ENCODE results near the gene ROR2. TPM values are rescaled to one million over a fixed set of nuclear protein-coding genes. Genes with fewer than 3 reads are reported as not detected.

Gene ROR2
- total RNA-seq, 3 donors from 2014 or later (not counting 1 experiment from before 2014, with no cell fraction given): 1.7 TPM; not detected in 2

DNA sequence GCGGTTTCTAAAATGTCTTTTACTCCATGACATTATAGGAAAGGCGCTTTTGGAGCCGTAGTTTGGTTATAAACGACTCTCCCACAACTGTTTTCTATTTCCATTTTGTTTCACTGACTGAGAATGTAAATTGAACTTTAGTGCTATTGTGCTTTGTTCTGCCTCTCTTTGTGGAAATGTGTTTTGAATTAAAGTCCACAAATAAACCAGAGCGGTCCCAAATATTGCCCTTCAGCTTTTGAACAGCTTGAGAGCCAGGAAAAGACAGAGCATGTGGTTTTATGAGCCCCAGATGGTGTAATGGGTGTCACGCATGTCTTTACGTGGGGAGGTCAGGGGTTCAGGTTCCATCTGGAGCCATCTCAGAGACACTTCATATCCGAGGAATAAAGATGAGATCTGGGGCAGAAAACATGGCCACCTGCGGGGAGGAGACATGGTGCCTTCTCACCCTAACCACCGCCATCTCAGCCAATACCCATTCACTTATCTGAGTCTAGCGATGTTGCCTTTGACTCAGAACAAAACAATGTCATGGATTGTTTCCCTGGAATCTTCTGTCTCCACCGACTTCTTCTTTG lies 42.5 kb upstream of the ROR2 start:
- no peaks in the 10 kb centered on the region for H3K4me1 Mint-ChIP-seq
- H3K27me3 Mint-ChIP-seq (ENCODE audit: low read depth in 2 of 2): peaks cover 6 to 15% of the 10 kb centered on the region in 2 donors
- no peak overlapping the region for H3K4me3 ChIP-seq (ENCODE audit: low read length)
- H3K4me1 ChIP-seq (ENCODE audit: control insufficient read depth, insufficient read depth, low read length): no peaks in the 10 kb centered on the region
- no peak overlapping the region for H3K4me3 Mint-ChIP-seq
- H3K36me3 ChIP-seq (ENCODE audit: control insufficient read depth, insufficient read depth, low read length): no peaks in the 10 kb centered on the region
- no peak overlapping the region for H3K27ac ChIP-seq (ENCODE audit: low read length)
- no peaks in the 10 kb centered on the region for H3K27me3 ChIP-seq (ENCODE audit: control insufficient read depth, insufficient read depth, low read length)
- no peak overlapping the region for H3K27ac Mint-ChIP-seq
- TF ChIP-seq CTCF (IDR thresholded peaks at IDR 0.05): no peak
- H3K9me3 Mint-ChIP-seq: no peaks in the 10 kb centered on the region
- intact Hi-C loops (cut with micrococcal nuclease): no loop called here
- H3K36me3 Mint-ChIP-seq: no peaks in the 10 kb centered on the region
- 89% methylated on average over 8 of the region's 12 CpGs for WGBS (ENCODE audit: insufficient coverage)
- DNase-seq: no peak
- no peaks in the 10 kb centered on the region for H3K9me3 ChIP-seq (ENCODE audit: control insufficient read depth, insufficient read depth, low read length)
- no peak for ATAC-seq

- H3K27ac Mint-ChIP-seq: no peak overlapping the region
- no peaks in the 10 kb centered on the region for H3K4me1 ChIP-seq (ENCODE audit: control insufficient read depth, insufficient read depth, low read length)
- H3K36me3 ChIP-seq (ENCODE audit: control insufficient read depth, insufficient read depth, low read length): no peaks in the 10 kb centered on the region
- H3K27me3 Mint-ChIP-seq (ENCODE audit: low read depth in 2 of 2): peaks cover 6 to 15% of the 10 kb centered on the region in 2 donors
- no peak overlapping the region for H3K4me3 Mint-ChIP-seq
- H3K4me1 Mint-ChIP-seq: no peaks in the 10 kb centered on the region
- intact Hi-C loops (cut with micrococcal nuclease): no loop called here
- ATAC-seq (no peak), DNase-seq (no peak)
- H3K27ac ChIP-seq (ENCODE audit: low read length): no peak overlapping the region
- H3K36me3 Mint-ChIP-seq: no peaks in the 10 kb centered on the region
- H3K9me3 Mint-ChIP-seq: no peaks in the 10 kb centered on the region
- H3K9me3 ChIP-seq (ENCODE audit: control insufficient read depth, insufficient read depth, low read length): no peaks in the 10 kb centered on the region
- 90% methylated on average over 20 of the region's 20 CpGs for WGBS (ENCODE audit: insufficient coverage)
- TF ChIP-seq CTCF (IDR thresholded peaks at IDR 0.05): no peak
- H3K27me3 ChIP-seq (ENCODE audit: control insufficient read depth, insufficient read depth, low read length): no peaks in the 10 kb centered on the region
- H3K4me3 ChIP-seq (ENCODE audit: low read length): no peak overlapping the region
Measured at GRCh38 chr9:91991721-91992341, 41.8 kb upstream of the ROR2 start.

- H3K9me3 Mint-ChIP-seq: peaks cover 0 to 2% of the 10 kb centered on the region in 2 donors
- intact Hi-C loops (cut with micrococcal nuclease): no loop called here
- DNase-seq (no peak), ATAC-seq (no peak)
- H3K27ac ChIP-seq (ENCODE audit: low read length): no peak overlapping the region
- H3K9me3 ChIP-seq (ENCODE audit: control insufficient read depth, insufficient read depth, low read length): peaks cover 3% of the 10 kb centered on the region
- no peak for TF ChIP-seq CTCF (IDR thresholded peaks at IDR 0.05)
- H3K27me3 ChIP-seq (ENCODE audit: control insufficient read depth, insufficient read depth, low read length): no peaks in the 10 kb centered on the region
- no peak overlapping the region for H3K27ac Mint-ChIP-seq
- no peaks in the 10 kb centered on the region for H3K4me1 ChIP-seq (ENCODE audit: control insufficient read depth, insufficient read depth, low read length)
- H3K36me3 ChIP-seq (ENCODE audit: control insufficient read depth, insufficient read depth, low read length): no peaks in the 10 kb centered on the region
- no peaks in the 10 kb centered on the region for H3K36me3 Mint-ChIP-seq
- no peaks in the 10 kb centered on the region for H3K4me1 Mint-ChIP-seq
- H3K4me3 Mint-ChIP-seq: no peak overlapping the region
- H3K27me3 Mint-ChIP-seq (ENCODE audit: low read depth in 2 of 2): peaks cover 0 to 6% of the 10 kb centered on the region in 2 donors
- WGBS (ENCODE audit: insufficient coverage): 84% methylated on average over 2 of the region's 2 CpGs
- H3K4me3 ChIP-seq (ENCODE audit: low read length): no peak overlapping the region
Measured at GRCh38 chr9:91986248-91986647, 36.2 kb upstream of the ROR2 start.

DNA sequence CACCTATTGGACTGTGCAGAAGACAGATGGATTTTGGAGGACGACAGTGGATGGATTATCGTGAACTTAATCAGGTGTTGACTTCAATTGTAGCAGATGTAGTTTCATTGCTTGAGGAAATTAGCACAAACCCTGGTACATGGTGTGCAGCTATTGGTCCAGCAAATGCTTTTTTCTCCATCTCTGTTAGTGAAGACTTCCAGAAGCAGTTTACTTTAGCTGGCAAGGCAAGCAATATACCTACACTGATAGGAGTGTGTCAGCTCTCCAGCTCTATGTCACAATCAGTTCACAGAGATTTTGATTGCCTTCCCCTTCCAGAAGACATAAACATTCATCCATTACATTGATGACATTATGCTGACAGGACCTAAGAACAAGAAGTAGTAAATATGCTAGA lies 35.7 kb upstream of the ROR2 start:
- H3K36me3 Mint-ChIP-seq: no peaks in the 10 kb centered on the region
- DNase-seq: no peak
- WGBS (ENCODE audit: insufficient coverage): 90% methylated on average over 2 of the region's 2 CpGs
- Histone ChIP-seq H3K36me3 (ENCODE audit: control insufficient read depth, insufficient read depth, low read length) (no peaks in the 10 kb centered on the region), H3K4me1 (ENCODE audit: control insufficient read depth, insufficient read depth, low read length) (no peaks in the 10 kb centered on the region), H3K9me3 (ENCODE audit: control insufficient read depth, insufficient read depth, low read length) (peaks cover 3% of the 10 kb centered on the region), H3K27me3 (ENCODE audit: control insufficient read depth, insufficient read depth, low read length) (no peaks in the 10 kb centered on the region), H3K4me3 (ENCODE audit: low read length) (no peak overlapping the region), H3K27ac (ENCODE audit: low read length) (no peak overlapping the region)
- TF ChIP-seq CTCF (IDR thresholded peaks at IDR 0.05): no peak
- H3K9me3 Mint-ChIP-seq: peaks cover 0 to 2% of the 10 kb centered on the region in 2 donors
- peaks cover 0 to 6% of the 10 kb centered on the region in 2 donors for H3K27me3 Mint-ChIP-seq (ENCODE audit: low read depth in 2 of 2)
- no peak overlapping the region for H3K4me3 Mint-ChIP-seq
- no peak overlapping the region for H3K27ac Mint-ChIP-seq
- H3K4me1 Mint-ChIP-seq: no peaks in the 10 kb centered on the region
- intact Hi-C loops (cut with micrococcal nuclease): no loop called here
- no peak for ATAC-seq

All from natural killer cell (primary cell).